PFSK-1 (cell line): ENCODE results near the gene CD300C.

Experiments used
- FOXP2 ChIP-seq: optimal IDR thresholded peaks from 2 replicates; pipeline ENCODE3; 2011; ENCODE audit warnings: borderline replicate concordance, control low read depth, inconsistent platforms; ENCODE audit not compliant: insufficient read depth; ENCODE audit errors: extremely low read length, extremely low read depth
- POLR2AphosphoS5 ChIP-seq: IDR thresholded peaks from 2 replicates; pipeline ENCODE4 v1.6.1; 2012; ENCODE audit warnings: low read depth, mild to moderate bottlenecking, control low read depth, low read length, moderate library complexity
- SIN3A ChIP-seq: IDR thresholded peaks from 2 replicates; pipeline ENCODE4 v1.6.1; 2012; ENCODE audit warnings: mild to moderate bottlenecking, low read length, moderate library complexity, borderline replicate concordance; ENCODE audit not compliant: insufficient read depth
- TAF1 ChIP-seq: IDR thresholded peaks from 2 replicates; pipeline ENCODE4 v1.6.1; 2012; ENCODE audit warnings: low read length, control low read depth, borderline replicate concordance; ENCODE audit not compliant: insufficient read depth
- TF ChIP-seq, protein P1 (sequence below), 2 experiments: IDR thresholded peaks; 2 replicates each; pipeline versions ENCODE4 v1.6.1 to v1.8.0; 2011 to 2012; ENCODE audit warnings: low read depth in 2 of 2, low read length in 2 of 2, control low read depth in 1 of 2, inconsistent platforms in 1 of 2, mild to moderate bottlenecking in 1 of 2, moderate library complexity in 1 of 2; ENCODE audit not compliant: insufficient read depth in 1 of 2

The CD300C gene

DNA sequence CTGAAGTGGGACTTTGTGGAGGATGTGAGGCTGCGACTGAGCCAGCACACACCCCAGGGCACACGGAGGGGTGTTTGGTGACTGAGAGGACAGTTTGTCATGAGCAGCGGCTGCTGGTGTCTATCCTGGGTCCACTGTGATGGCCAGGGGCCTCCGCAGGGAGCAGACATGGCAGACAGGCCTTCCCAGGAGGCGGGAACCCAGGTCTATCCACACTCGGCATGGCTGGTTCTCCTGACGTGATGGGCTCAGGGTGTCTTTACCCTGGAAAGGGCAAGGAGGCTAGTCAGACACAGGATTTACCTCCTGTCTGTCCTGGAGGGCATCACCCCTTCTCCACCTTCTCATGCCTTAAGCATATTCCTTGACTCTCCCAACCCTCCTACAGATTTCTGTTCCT, 671 bp upstream of the CD300C start:
- TF ChIP-seq TAF1 (no peak), SIN3A (no peak), FOXP2 (no peak), POLR2AphosphoS5 (no peak)
- TF ChIP-seq, protein P1, sequence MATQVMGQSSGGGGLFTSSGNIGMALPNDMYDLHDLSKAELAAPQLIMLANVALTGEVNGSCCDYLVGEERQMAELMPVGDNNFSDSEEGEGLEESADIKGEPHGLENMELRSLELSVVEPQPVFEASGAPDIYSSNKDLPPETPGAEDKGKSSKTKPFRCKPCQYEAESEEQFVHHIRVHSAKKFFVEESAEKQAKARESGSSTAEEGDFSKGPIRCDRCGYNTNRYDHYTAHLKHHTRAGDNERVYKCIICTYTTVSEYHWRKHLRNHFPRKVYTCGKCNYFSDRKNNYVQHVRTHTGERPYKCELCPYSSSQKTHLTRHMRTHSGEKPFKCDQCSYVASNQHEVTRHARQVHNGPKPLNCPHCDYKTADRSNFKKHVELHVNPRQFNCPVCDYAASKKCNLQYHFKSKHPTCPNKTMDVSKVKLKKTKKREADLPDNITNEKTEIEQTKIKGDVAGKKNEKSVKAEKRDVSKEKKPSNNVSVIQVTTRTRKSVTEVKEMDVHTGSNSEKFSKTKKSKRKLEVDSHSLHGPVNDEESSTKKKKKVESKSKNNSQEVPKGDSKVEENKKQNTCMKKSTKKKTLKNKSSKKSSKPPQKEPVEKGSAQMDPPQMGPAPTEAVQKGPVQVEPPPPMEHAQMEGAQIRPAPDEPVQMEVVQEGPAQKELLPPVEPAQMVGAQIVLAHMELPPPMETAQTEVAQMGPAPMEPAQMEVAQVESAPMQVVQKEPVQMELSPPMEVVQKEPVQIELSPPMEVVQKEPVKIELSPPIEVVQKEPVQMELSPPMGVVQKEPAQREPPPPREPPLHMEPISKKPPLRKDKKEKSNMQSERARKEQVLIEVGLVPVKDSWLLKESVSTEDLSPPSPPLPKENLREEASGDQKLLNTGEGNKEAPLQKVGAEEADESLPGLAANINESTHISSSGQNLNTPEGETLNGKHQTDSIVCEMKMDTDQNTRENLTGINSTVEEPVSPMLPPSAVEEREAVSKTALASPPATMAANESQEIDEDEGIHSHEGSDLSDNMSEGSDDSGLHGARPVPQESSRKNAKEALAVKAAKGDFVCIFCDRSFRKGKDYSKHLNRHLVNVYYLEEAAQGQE (IDR thresholded peaks at IDR 0.05; ENCODE audit: insufficient read depth in 1 of 2, low read depth in 2 of 2, low read length in 2 of 2): no peak

DNA sequence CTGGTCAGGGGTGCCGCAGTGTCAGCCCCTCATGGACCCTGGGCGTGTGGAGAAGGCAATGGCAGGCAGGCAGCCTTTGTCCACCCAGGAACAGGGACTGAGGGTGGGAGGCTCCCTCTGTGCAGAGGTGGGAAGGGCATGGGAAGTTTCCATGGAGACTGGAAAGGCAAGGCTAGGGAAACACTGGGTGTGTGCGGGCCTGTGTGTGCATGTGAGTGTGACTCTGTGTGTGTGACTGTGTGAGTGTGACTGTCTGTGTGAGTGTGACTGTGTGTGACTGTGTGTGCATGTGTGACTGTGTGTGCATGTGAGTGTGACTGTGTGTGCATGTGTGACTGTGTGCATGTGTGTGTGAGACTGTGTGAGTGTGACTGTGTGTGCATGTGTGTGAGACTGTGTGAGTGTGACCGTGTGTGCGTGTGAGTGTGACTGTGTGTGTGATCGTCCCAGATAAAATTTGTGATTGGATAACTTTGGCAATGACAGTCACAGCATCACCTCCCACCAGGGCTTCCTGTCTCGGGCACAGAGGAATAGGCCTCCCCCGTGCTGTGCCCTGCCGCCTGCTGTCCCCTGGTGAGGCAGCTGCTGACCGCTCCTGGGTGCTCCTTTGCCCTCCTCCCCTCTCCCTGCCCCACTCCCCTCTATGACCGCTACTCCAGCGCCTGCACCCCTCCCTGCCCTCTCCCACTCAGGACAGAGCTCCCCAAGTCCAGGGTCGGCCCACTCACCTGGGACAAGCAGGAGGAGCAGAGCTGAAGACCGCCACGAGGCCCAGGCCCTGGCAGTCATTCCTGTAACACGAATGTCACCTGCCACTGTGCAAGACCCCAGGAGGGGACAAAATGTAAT, 698 bp downstream of the CD300C start:
- no peak for TF ChIP-seq POLR2AphosphoS5
- TF ChIP-seq, protein P1 (IDR thresholded peaks at IDR 0.05; ENCODE audit: insufficient read depth in 1 of 2, low read depth in 2 of 2, low read length in 2 of 2): no peak

DNA sequence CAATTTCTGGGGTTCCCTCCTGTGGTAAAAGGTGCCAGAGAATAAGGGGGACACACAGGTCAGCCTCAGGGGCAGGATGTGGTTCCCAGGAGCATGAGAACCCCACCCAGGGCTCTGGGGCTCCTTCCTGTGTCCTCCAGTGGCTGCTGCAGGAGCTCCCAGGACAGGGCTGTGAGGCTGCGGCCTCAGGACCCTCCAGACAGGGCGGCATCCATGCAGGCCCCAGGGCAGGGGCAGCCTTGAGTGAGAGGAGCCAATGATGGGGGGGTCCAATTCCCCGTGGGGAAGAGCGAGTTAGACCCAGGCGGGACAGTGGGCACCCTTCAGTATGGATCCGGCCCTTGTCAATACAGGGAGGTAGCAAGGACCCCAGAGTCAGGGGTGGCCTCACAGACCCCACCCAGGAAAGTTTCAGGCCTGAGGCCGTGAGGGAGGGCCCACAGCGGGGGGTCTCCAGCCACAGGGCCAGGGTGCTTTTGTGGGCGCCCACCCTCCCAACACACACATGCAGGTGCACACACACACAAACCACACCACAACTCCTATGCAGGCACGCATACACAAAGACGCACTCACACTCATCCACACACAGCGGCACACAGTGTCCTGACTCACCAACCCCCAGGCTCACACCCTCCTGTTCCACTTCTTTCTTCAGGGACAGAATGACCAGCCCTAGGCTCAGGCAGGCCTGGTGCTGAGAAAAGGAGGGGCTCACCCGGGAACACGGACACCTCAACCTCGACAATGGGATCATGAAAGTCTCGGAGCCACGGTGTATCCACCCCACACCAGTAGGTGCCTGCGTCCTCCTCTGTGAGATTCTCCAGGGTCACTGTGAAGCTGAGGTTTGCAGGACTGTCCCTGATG, 1.8 kb downstream of the CD300C start:
- TF ChIP-seq, protein P1 (IDR thresholded peaks at IDR 0.05; ENCODE audit: insufficient read depth in 1 of 2, low read depth in 2 of 2, low read length in 2 of 2): no peak
- TF ChIP-seq POLR2AphosphoS5 (no peak), TAF1 (no peak), SIN3A (no peak), FOXP2 (no peak)

DNA sequence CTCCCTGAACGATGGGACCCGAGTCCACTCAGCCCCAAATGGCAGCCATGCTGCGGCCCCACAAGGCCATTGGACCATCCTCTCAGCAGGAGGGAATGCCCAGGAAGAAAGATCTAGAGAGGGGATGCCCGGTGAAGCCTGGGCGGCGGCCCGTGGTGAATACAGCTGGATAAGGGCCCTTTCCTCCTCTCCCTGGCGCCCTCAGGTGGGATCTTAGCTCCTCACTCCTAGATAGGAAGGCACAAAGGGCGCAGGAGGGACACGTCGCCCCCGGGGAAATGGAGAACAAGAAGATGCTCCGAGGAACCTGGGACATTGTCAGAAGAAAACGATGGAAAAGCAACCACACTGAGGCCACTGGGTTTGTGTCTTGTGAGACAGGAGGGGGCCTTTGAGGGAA, 2.5 kb downstream of the CD300C start:
- TF ChIP-seq SIN3A: no peak
- no peak for TF ChIP-seq FOXP2
- TF ChIP-seq, protein P1 (IDR thresholded peaks at IDR 0.05; ENCODE audit: insufficient read depth in 1 of 2, low read depth in 2 of 2, low read length in 2 of 2): no peak
- no peak for TF ChIP-seq POLR2AphosphoS5
- no peak for TF ChIP-seq TAF1
